ENCODE results near the gene NDUFAF8. TPM values are rescaled to one million over a fixed set of nuclear protein-coding genes. Genes with fewer than 3 reads are reported as not detected.

Gene NDUFAF8
- total RNA-seq, 1 donor from 2014 or later, result 45.9 TPM

DNA sequence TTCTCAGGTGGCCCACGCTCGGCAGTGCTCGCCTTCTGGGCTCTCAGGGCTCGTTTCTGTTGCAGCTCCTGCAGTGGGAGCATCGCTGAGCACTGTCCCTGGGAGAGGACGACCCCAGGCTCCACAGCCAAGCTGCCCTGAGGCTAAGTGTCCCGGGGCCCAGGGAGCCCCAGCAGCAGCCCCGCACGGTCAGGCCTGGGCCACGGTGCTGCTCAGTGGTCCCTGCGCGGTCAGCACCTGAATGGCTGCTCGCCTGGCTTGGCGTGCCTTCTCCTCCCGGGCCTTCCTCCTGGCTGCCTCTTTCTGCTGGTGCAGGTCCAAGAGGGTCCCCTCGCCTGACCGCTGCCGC is 39.7 kb upstream of the NDUFAF8 start:
- DNase-seq (ENCODE audit: low read depth), result no peak
- TF ChIP-seq CTCF (IDR thresholded peaks at IDR 0.05; ENCODE audit: insufficient read depth, low read length, poor library complexity, severe bottlenecking), result no peak
- Histone ChIP-seq H3K36me3 (ENCODE audit: control insufficient read depth, insufficient read depth, low read length) (peaks cover 1% of the 10 kb centered on the region), H3K27me3 (ENCODE audit: control insufficient read depth, insufficient read depth, low read length) (no peaks in the 10 kb centered on the region), H3K4me3 (ENCODE audit: low read depth, low read length) (no peak overlapping the region)

GRCh38 chr17:81200201-81200600 is 38.9 kb upstream of the NDUFAF8 start:
- no peak overlapping the region for H3K4me3 ChIP-seq (ENCODE audit: low read depth, low read length)
- no peak for TF ChIP-seq CTCF (IDR thresholded peaks at IDR 0.05; ENCODE audit: insufficient read depth, low read length, poor library complexity, severe bottlenecking)
- peaks cover 1% of the 10 kb centered on the region for H3K36me3 ChIP-seq (ENCODE audit: control insufficient read depth, insufficient read depth, low read length)
- no peak for DNase-seq (ENCODE audit: low read depth)
- no peaks in the 10 kb centered on the region for H3K27me3 ChIP-seq (ENCODE audit: control insufficient read depth, insufficient read depth, low read length)

GRCh38 chr17:81200695-81201580 is 38.2 kb upstream of the NDUFAF8 start:
- Histone ChIP-seq H3K36me3 (ENCODE audit: control insufficient read depth, insufficient read depth, low read length) (no peaks in the 10 kb centered on the region), H3K4me3 (ENCODE audit: low read depth, low read length) (no peak overlapping the region), H3K27me3 (ENCODE audit: control insufficient read depth, insufficient read depth, low read length) (no peaks in the 10 kb centered on the region)
- peak; percentile 52 for TF ChIP-seq CTCF (IDR thresholded peaks at IDR 0.05; ENCODE audit: insufficient read depth, low read length, poor library complexity, severe bottlenecking)
- DNase-seq (ENCODE audit: low read depth), result peak; percentile 29

GRCh38 chr17:81202318-81202717 is 36.8 kb upstream of the NDUFAF8 start:
- Histone ChIP-seq H3K4me3 (ENCODE audit: low read depth, low read length) (no peak overlapping the region), H3K36me3 (ENCODE audit: control insufficient read depth, insufficient read depth, low read length) (no peaks in the 10 kb centered on the region), H3K27me3 (ENCODE audit: control insufficient read depth, insufficient read depth, low read length) (no peaks in the 10 kb centered on the region)
- no peak for DNase-seq (ENCODE audit: low read depth)
- TF ChIP-seq CTCF (IDR thresholded peaks at IDR 0.05; ENCODE audit: insufficient read depth, low read length, poor library complexity, severe bottlenecking), result no peak

DNA sequence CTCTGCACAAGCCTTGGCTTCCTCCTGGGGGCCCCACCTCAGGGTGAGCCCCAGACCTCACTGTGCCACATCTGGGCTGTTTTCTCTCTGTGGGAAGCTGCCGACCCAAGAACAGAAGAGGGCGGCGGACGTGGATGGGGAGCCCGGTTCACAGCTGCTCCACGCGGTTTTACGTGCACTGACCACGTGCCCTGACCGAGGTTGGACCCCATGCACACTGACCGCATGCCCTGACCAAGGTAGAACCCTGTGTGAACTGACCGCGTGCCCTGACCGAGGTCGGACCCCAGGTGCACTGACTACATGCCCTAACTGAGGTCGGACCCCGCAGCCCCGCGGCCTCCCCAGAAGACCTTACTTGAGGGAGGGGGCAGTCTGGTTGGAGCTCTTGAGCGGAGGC is 36.0 kb upstream of the NDUFAF8 start:
- no peak for TF ChIP-seq CTCF (IDR thresholded peaks at IDR 0.05; ENCODE audit: insufficient read depth, low read length, poor library complexity, severe bottlenecking)
- no peak overlapping the region for H3K4me3 ChIP-seq (ENCODE audit: low read depth, low read length)
- no peak for DNase-seq (ENCODE audit: low read depth)

GRCh38 chr17:81204578-81204977 is 34.5 kb upstream of the NDUFAF8 start:
- no peaks in the 10 kb centered on the region for H3K36me3 ChIP-seq (ENCODE audit: control insufficient read depth, insufficient read depth, low read length)
- no peaks in the 10 kb centered on the region for H3K27me3 ChIP-seq (ENCODE audit: control insufficient read depth, insufficient read depth, low read length)
- no peak overlapping the region for H3K4me3 ChIP-seq (ENCODE audit: low read depth, low read length)
- no peak for DNase-seq (ENCODE audit: low read depth)
- no peak for TF ChIP-seq CTCF (IDR thresholded peaks at IDR 0.05; ENCODE audit: insufficient read depth, low read length, poor library complexity, severe bottlenecking)

More for the DNA sequence above, 36.0 kb upstream of the NDUFAF8 start:
- no peaks in the 10 kb centered on the region for H3K27me3 ChIP-seq (ENCODE audit: control insufficient read depth, insufficient read depth, low read length)
- no peaks in the 10 kb centered on the region for H3K36me3 ChIP-seq (ENCODE audit: control insufficient read depth, insufficient read depth, low read length)

All from kidney epithelial cell (primary cell).